Panc1 (cell line): ENCODE results near the gene RBMS1. TPM values are rescaled to one million over a fixed set of nuclear protein-coding genes. Genes with fewer than 3 reads are reported as not detected.

ENCODE experiments used
- ATAC-seq: fragments of 200-7000 bp; cut with Tn5 transposase; 2 replicates; pipeline ENCODE4 v1.9.1; 2020; ENCODE audit warnings: mild to moderate bottlenecking, moderate library complexity
- BruUV-seq: library from RNA; stranded (reverse); fragments of 400-500 nt; replicated peaks from 2 replicates; lab custom pipeline; 2021; lab: Mats Ljungman, UMichigan
- CTCF ChIA-PET: fragments of 300-600 bp; sonication (Branson Sonifier 250); formaldehyde crosslinking; loops from one replicate; lab custom pipeline; 2022; ENCODE audit warnings: antibody characterized with exemption; lab: Charles Lee
- POLR2A ChIA-PET: fragments of 300-600 bp; sonication (Branson Sonifier 250); formaldehyde crosslinking; loops from one replicate; lab custom pipeline; 2022; ENCODE audit warnings: antibody characterized with exemption; lab: Charles Lee
- DNase-seq: peaks from one replicate; pipeline ENCODE4 v3.0.0-alpha.2; 2010; ENCODE audit warnings: low read depth, low spot score
- H3K27ac ChIP-seq: 2 replicates; pipeline ENCODE4 v1.5.1; 2011; ENCODE audit warnings: mild to moderate bottlenecking, low read length, inconsistent platforms
- H3K27me3 ChIP-seq: fragments of 200-500 bp; sonication (Bioruptor generic); 2 replicates; pipeline ENCODE4 v1.6.0; 2014; ENCODE audit warnings: low read length, inconsistent platforms; ENCODE audit not compliant: control insufficient read depth, insufficient read depth
- H3K36me3 ChIP-seq: fragments of 200-500 bp; sonication (Bioruptor generic); 2 replicates; pipeline ENCODE4 v1.5.1; 2014; ENCODE audit warnings: inconsistent platforms, mild to moderate bottlenecking, low read length, moderate library complexity; ENCODE audit not compliant: control insufficient read depth, insufficient read depth
- H3K4me1 ChIP-seq: 2 replicates; pipeline ENCODE4 v1.5.1; 2011; ENCODE audit warnings: inconsistent platforms, mild to moderate bottlenecking, low read length, moderate library complexity; ENCODE audit not compliant: control insufficient read depth, insufficient read depth
- H3K4me3 ChIP-seq, 2 experiments: 2 replicates each; pipeline ENCODE4 v1.5.1; 2011 to 2012; ENCODE audit warnings: low read depth in 2 of 2, low read length in 2 of 2, mild to moderate bottlenecking in 2 of 2, inconsistent platforms in 1 of 2, moderate library complexity in 1 of 2
- H3K9me3 ChIP-seq: fragments of 200-500 bp; sonication (Bioruptor generic); 2 replicates; pipeline ENCODE4 v1.5.1; 2014; ENCODE audit warnings: low read depth, mild to moderate bottlenecking, inconsistent platforms, low read length, moderate library complexity; ENCODE audit not compliant: control insufficient read depth, insufficient read depth
- CTCF ChIP-seq: fragments of 450-650 bp; IDR thresholded peaks from 2 replicates; pipeline ENCODE4 v1.5.1; 2017; ENCODE audit warnings: mild to moderate bottlenecking
- POLR2AphosphoS5 ChIP-seq: IDR thresholded peaks from 2 replicates; pipeline ENCODE4 v1.6.1; 2012; ENCODE audit warnings: mild to moderate bottlenecking, low read depth, low read length, moderate library complexity
- REST ChIP-seq, 2 experiments: IDR thresholded peaks; 2 replicates each; pipeline ENCODE4 v1.6.1; 2011 to 2012; ENCODE audit warnings: low read depth in 2 of 2, control low read depth in 1 of 2, low read length in 1 of 2, mild to moderate bottlenecking in 1 of 2, moderate library complexity in 1 of 2; ENCODE audit not compliant: insufficient read depth in 1 of 2
- SIN3A ChIP-seq: IDR thresholded peaks from 2 replicates; pipeline ENCODE4 v1.6.1; 2012; ENCODE audit warnings: low read depth, mild to moderate bottlenecking, low read length, moderate library complexity, borderline replicate concordance; ENCODE audit not compliant: insufficient read depth
- TCF7L2 ChIP-seq: IDR thresholded peaks from 2 replicates; pipeline ENCODE4 v1.6.1; 2011; ENCODE audit warnings: mild to moderate bottlenecking, low read depth, low read length, inconsistent platforms
- in situ Hi-C: cut with HindIII; loops from 2 replicates; pipeline ENCODE4 v1.10.0; 2016; ENCODE audit warnings: low sequenced_read_pairs, low pct_unique_long_range_greater_than_20kb
- intact Hi-C: fragments of 100-400 bp; cut with micrococcal nuclease; formaldehyde crosslinking; loops from one replicate; pipeline ENCODE4 v1.10.0; 2022; ENCODE audit not compliant: unreplicated experiment
- total RNA-seq: library from RNA; stranded (reverse); gene quantifications from one replicate; pipeline ENCODE4 v1.2.1, GENCODE V29; 2021; ENCODE audit not compliant: unreplicated experiment

RBMS1 gene
- total RNA-seq, 1 experiment from 2014 or later: 67.0 TPM

GRCh38 chr2:160223560-160223959, 270.0 kb downstream of the RBMS1 start:
- in situ Hi-C loops (no loop called here), intact Hi-C loops (no loop called here)
- H3K36me3 ChIP-seq: no peaks in the 10 kb centered on the region
- ChIA-PET CTCF (no interaction called here), POLR2A (no interaction called here)
- H3K4me1 ChIP-seq: peaks cover 85% of the 10 kb centered on the region
- H3K4me3 ChIP-seq: no peak overlapping the region
- DNase-seq: no peak
- no peak for ATAC-seq
- BruUV-seq: no TSS peak
- TF ChIP-seq SIN3A (no peak), REST (IDR thresholded peaks at IDR 0.05; ENCODE audit: insufficient read depth in 1 of 2, low read depth in 2 of 2, low read length in 1 of 2) (no peak), TCF7L2 (no peak), POLR2AphosphoS5 (no peak)
- peak overlapping the region; percentile 83 for H3K27ac ChIP-seq
- no peaks in the 10 kb centered on the region for H3K9me3 ChIP-seq
- H3K27me3 ChIP-seq: no peaks in the 10 kb centered on the region

GRCh38 chr2:160222546-160223283, 270.9 kb downstream of the RBMS1 start:
- H3K27ac ChIP-seq: peak overlapping the region; percentile 83
- no peaks in the 10 kb centered on the region for H3K36me3 ChIP-seq
- H3K27me3 ChIP-seq: no peaks in the 10 kb centered on the region
- H3K4me1 ChIP-seq: peaks cover 77% of the 10 kb centered on the region
- no peaks in the 10 kb centered on the region for H3K9me3 ChIP-seq
- BruUV-seq: no TSS peak
- ChIA-PET CTCF (no interaction called here), POLR2A (no interaction called here)
- H3K4me3 ChIP-seq: no peak overlapping the region
- no peak for DNase-seq
- TF ChIP-seq SIN3A: no peak
- no peak for TF ChIP-seq TCF7L2
- no peak for TF ChIP-seq CTCF
- no peak for TF ChIP-seq POLR2AphosphoS5
- no peak for TF ChIP-seq REST (IDR thresholded peaks at IDR 0.05; ENCODE audit: insufficient read depth in 1 of 2, low read depth in 2 of 2, low read length in 1 of 2)
- in situ Hi-C loops (no loop called here), intact Hi-C loops (no loop called here)
- ATAC-seq: no peak
